Breast epithelium (tissue), 4 donors: ENCODE results near the gene ZNF592. TPM values are rescaled to one million over a fixed set of nuclear protein-coding genes. Genes with fewer than 3 reads are reported as not detected.

Source experiments
- DNase-seq, 2 donors: peaks; one replicate each; pipeline ENCODE4 v3.0.0-alpha.2; 2019; ENCODE audit warnings: low spot score in 2 of 2
- H3K27ac ChIP-seq, 2 donors: fragments of 200-600 bp; sonication (generic) in 1 of 2; one replicate each; pipeline ENCODE4 v1.5.1; 2016 to 2019; ENCODE audit warnings: mild to moderate bottlenecking in 1 of 2
- H3K27me3 ChIP-seq, 2 donors: fragments of 200-600 bp; sonication (generic) in 1 of 2; one replicate each; pipeline versions ENCODE4 v1.5.1 to v1.6.0; 2017 to 2019; ENCODE audit warnings: control low read depth in 1 of 2, mild to moderate bottlenecking in 1 of 2
- H3K36me3 ChIP-seq: fragments of 200-600 bp; one replicate; pipeline ENCODE4 v1.5.1; 2019
- H3K4me1 ChIP-seq, 2 donors: fragments of 200-600 bp; sonication (generic); one replicate each; pipeline ENCODE4 v1.5.1; 2016 to 2019; ENCODE audit warnings: control low read depth in 1 of 2
- H3K4me3 ChIP-seq, 3 donors: fragments of 200-600 bp; sonication (generic); 1 replicate in 2 of 3; 2 replicates in 1 of 3; pipeline ENCODE4 v1.5.1; 2016 to 2019; ENCODE audit warnings: mild to moderate bottlenecking in 3 of 3, moderate library complexity in 2 of 3
- H3K9me3 ChIP-seq, 2 donors: fragments of 200-600 bp; sonication (generic) in 1 of 2; one replicate each; pipeline ENCODE4 v1.5.1; 2016 to 2019; ENCODE audit warnings: control low read depth in 1 of 2
- POLR2A ChIP-seq: fragments of 450-650 bp; IDR thresholded peaks from one replicate; pipeline ENCODE4 v1.6.1; 2016; ENCODE audit warnings: antibody characterized with exemption, mild to moderate bottlenecking, moderate library complexity
- POLR2AphosphoS5 ChIP-seq, 3 donors: sonication (generic); formaldehyde crosslinking; IDR thresholded peaks; one replicate each; pipeline ENCODE4 v1.6.1; 2017; ENCODE audit warnings: antibody characterized with exemption in 3 of 3
- intact Hi-C: fragments of 100-400 bp; cut with DNase I; formaldehyde crosslinking; loops from one replicate; pipeline ENCODE4 v1.15.1; 2023; ENCODE audit warnings: low total_unique reads
- total RNA-seq, 3 donors: library from RNA; depleted of rRNA; stranded (reverse); fragments of >200 nt; gene quantifications; one replicate each; pipeline ENCODE4 v1.1.0, GENCODE V29; 2016
- TF ChIP-seq, protein P1 (sequence below), 3 donors: fragments of 450-650 bp; IDR thresholded peaks; one replicate each; pipeline ENCODE4 v1.5.1; 2016 to 2017; ENCODE audit warnings: antibody characterized with exemption in 3 of 3, mild to moderate bottlenecking in 3 of 3, moderate library complexity in 3 of 3

Gene ZNF592
- total RNA-seq, 3 donors from 2014 or later = 14.1 to 18.4 (median 18.2) TPM

DNA sequence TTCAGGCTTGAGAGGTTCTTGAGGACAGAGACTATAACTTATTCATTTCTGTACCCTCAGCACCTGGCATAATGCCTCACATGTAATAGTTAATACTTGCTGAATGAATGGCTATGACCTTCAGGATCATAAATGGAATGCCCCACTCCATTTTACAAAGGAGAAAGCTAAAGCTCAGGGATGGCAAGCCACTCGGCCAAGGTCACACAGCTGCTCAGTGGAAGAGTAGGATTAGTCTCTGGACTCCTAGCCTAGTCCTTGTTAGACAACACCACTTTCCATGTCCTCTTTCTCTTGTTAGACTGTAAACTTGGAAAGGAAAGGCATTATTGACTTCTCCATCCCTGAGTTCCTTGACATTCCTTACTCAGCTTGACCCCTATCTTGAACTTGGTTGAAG is 65.5 kb downstream of the ZNF592 start:
- H3K27ac ChIP-seq = no peak overlapping the region
- DNase-seq = no peak
- intact Hi-C loops = no loop called here
- H3K36me3 ChIP-seq = no peaks in the 10 kb centered on the region
- H3K4me1 ChIP-seq = no peaks in the 10 kb centered on the region
- no peaks in the 10 kb centered on the region for H3K27me3 ChIP-seq
- TF ChIP-seq POLR2AphosphoS5 (IDR thresholded peaks at IDR 0.05) = no peak
- TF ChIP-seq POLR2A = no peak
- TF ChIP-seq, protein P1, sequence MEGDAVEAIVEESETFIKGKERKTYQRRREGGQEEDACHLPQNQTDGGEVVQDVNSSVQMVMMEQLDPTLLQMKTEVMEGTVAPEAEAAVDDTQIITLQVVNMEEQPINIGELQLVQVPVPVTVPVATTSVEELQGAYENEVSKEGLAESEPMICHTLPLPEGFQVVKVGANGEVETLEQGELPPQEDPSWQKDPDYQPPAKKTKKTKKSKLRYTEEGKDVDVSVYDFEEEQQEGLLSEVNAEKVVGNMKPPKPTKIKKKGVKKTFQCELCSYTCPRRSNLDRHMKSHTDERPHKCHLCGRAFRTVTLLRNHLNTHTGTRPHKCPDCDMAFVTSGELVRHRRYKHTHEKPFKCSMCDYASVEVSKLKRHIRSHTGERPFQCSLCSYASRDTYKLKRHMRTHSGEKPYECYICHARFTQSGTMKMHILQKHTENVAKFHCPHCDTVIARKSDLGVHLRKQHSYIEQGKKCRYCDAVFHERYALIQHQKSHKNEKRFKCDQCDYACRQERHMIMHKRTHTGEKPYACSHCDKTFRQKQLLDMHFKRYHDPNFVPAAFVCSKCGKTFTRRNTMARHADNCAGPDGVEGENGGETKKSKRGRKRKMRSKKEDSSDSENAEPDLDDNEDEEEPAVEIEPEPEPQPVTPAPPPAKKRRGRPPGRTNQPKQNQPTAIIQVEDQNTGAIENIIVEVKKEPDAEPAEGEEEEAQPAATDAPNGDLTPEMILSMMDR (IDR thresholded peaks at IDR 0.05) = no peak
- no peak overlapping the region for H3K4me3 ChIP-seq
- H3K9me3 ChIP-seq = no peaks in the 10 kb centered on the region

DNA sequence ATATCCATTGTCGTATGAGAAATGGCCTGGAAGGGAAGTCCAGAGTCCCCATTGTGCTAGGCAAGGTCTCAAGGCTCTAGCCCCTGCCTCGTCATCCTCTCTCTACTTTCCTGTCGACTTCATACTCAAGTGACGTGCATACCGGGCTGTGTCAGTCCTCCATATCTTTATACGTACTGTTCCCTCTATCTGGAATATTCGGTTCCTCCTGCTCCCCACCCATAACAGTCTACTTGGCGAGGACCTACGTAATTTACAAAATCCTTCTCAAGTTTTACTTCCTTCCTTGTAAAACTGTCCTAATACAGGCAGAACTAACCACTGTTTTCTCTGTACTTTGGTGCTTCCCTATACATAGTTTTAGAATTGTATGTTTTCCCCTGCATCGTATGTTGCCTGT is 66.5 kb downstream of the ZNF592 start:
- intact Hi-C loops = no loop called here

DNA sequence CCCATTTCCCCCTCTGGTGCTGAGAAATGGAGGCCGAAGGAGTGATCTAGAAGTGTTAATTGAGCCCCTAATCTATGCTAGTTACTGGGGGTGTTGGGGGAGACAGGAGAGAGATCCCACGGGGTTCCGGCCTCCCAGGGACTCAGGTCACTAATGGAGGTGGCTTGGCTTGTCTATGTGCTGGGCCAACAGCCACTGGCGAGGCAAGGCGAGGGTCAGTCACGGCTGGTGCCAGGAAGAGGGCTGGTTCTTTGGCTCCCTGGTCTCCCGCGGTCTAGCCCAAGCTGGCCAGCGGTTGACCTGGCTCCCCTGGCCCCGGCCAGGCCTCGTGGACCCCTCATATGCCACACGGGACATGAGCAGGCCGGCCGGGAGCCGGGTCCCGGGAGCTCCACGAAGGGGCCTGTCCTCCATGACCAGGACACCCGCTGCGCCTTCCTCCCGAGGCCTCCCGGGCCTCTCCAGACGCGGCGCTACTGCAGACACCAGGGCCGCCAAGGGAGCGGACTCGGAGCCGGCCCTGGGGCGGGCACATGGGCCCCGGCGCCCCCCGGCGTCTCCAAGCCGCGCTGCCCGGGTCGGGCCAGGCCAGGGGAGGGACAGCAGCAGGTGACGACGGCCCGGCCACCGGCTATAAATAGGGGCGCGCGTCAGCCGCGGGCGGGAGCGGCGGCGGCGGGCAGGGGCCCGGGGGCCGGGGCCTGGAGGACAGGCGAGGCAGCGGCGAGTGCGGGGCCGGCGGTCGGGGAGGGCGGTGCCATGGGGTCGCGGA is 68.5 kb downstream of the ZNF592 start, which contains the start of gene ALPK3:
Gene ALPK3, plus strand, starts transcription at position 663 of the 772 bp plus-strand sequence. Its CDS starts 97 bp downstream, at position 760.
- TF ChIP-seq POLR2A = no peak
- TF ChIP-seq, protein P1 (IDR thresholded peaks at IDR 0.05) = no peak
- TF ChIP-seq POLR2AphosphoS5 (IDR thresholded peaks at IDR 0.05) = no peak
- peak within 1 kb of the TSS; percentile 3 to 45 (median 24) for H3K4me3 ChIP-seq
- DNase-seq = no peak
- no peaks in the 10 kb centered on the region for H3K9me3 ChIP-seq
- no peaks in the 10 kb centered on the region for H3K27me3 ChIP-seq
- intact Hi-C loops = no loop called here
- H3K27ac ChIP-seq = peak within 1 kb of the TSS in 1 of 2 donors; percentile 45
- H3K4me1 ChIP-seq = no peaks in the 10 kb centered on the region
- H3K36me3 ChIP-seq = no peaks in the 10 kb centered on the region

More for the DNA sequence above, 66.5 kb downstream of the ZNF592 start:
- Histone ChIP-seq H3K27me3 (no peaks in the 10 kb centered on the region), H3K4me1 (no peaks in the 10 kb centered on the region), H3K36me3 (no peaks in the 10 kb centered on the region), H3K4me3 (no peak overlapping the region), H3K9me3 (no peaks in the 10 kb centered on the region), H3K27ac (no peak overlapping the region)
- TF ChIP-seq POLR2A (no peak), POLR2AphosphoS5 (IDR thresholded peaks at IDR 0.05) (no peak)
- TF ChIP-seq, protein P1 (IDR thresholded peaks at IDR 0.05) = no peak
- DNase-seq = no peak

DNA sequence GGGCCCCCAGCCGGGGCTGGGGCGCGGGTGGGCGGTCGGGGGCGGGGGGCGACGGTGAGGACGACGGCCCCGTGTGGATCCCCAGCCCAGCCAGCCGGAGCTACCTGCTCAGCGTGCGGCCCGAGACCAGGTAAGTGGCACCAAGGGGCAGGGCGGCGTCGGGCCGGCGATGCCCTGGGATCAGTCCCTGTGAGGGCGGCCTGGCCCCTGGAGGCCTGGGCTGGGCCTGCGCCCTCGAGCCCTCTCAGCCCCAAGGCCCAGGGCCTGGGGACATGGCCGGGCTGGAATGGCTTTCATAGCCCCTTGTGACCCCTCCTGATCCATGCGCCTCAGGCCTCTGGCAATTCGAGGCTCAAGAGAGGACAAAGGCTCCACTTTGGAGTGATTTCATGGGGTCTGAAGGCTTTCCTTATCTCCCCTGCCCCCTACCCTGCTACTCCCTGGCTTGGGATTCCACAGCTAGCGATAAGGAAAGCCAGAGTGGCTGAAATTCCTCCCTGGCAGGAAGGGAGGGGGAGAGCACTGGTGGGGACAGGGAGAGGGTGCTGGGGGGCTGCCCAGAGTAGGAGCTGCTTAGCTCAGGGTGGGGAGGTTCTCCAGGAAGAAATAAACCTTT is 69.2 kb downstream of the ZNF592 start:
- no peak for DNase-seq
- TF ChIP-seq POLR2A (no peak), POLR2AphosphoS5 (IDR thresholded peaks at IDR 0.05) (no peak)
- TF ChIP-seq, protein P1 (IDR thresholded peaks at IDR 0.05) = no peak
- intact Hi-C loops = no loop called here
- Histone ChIP-seq H3K4me1 (no peaks in the 10 kb centered on the region), H3K27me3 (no peaks in the 10 kb centered on the region), H3K4me3 (peak overlapping the region; percentile 3 to 45 (median 24)), H3K36me3 (no peaks in the 10 kb centered on the region), H3K27ac (peak overlapping the region in 1 of 2 donors; percentile 45), H3K9me3 (no peaks in the 10 kb centered on the region)
